Neural progenitor cell (in vitro differentiated cells): ENCODE results near the gene TM9SF3.

Experiments used
- EZH2 ChIP-seq: fragments of 200-600 bp; sonication (generic); IDR thresholded peaks from 2 replicates; pipeline ENCODE4 v1.6.1; 2017; ENCODE audit warnings: antibody characterized with exemption, mild to moderate bottlenecking, moderate library complexity
- EZH2phosphoT487 ChIP-seq: fragments of 200-600 bp; sonication (generic); IDR thresholded peaks from 2 replicates; pipeline ENCODE4 v1.6.1; 2017; ENCODE audit warnings: antibody characterized with exemption
- TF ChIP-seq, protein P1 (sequence below): fragments of 200-600 bp; sonication (generic); IDR thresholded peaks from 2 replicates; pipeline ENCODE4 v1.5.1; 2017; ENCODE audit warnings: antibody characterized with exemption, mild to moderate bottlenecking

DNA sequence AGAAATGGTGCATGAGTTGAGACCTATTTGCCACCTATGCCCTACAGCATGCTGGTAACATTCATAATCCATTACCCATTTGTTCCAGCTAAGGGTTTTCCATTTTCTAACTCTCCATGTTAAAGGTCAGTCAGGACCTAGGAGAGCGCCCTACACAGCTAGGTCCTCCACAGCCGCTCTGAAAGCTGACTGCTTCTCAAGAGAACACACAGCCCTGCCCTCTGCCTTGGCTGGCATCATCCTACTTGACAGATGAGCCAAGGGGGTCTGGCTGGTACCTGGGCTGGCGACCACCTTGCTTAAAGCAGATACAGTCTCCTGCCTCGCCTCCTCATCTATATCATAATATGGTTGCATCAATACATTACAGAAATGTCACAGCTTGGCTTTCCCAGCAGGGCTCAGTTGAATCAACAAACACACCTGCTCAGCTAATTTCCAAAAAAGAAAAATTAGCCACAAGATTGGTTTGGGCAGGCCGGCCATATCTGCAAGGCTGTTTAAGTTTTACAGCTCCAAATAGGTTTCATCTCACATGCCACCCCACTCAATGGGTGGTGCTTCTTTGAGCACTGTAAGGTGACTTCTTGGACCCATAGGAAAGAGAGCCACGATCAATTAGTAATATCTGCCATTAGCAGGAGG, 90.4 kb downstream of the TM9SF3 start:
- TF ChIP-seq, protein P1, sequence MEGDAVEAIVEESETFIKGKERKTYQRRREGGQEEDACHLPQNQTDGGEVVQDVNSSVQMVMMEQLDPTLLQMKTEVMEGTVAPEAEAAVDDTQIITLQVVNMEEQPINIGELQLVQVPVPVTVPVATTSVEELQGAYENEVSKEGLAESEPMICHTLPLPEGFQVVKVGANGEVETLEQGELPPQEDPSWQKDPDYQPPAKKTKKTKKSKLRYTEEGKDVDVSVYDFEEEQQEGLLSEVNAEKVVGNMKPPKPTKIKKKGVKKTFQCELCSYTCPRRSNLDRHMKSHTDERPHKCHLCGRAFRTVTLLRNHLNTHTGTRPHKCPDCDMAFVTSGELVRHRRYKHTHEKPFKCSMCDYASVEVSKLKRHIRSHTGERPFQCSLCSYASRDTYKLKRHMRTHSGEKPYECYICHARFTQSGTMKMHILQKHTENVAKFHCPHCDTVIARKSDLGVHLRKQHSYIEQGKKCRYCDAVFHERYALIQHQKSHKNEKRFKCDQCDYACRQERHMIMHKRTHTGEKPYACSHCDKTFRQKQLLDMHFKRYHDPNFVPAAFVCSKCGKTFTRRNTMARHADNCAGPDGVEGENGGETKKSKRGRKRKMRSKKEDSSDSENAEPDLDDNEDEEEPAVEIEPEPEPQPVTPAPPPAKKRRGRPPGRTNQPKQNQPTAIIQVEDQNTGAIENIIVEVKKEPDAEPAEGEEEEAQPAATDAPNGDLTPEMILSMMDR = no peak
- TF ChIP-seq EZH2 = no peak
- TF ChIP-seq EZH2phosphoT487 = no peak
